C4-2B (cell line): ENCODE measurements around the gene SMPD3.
A peak's percentile ranks its signal among the peaks of the same experiment; 100 is the strongest.

Source experiments
- ZFX ChIP-seq: fragments of 450-650 bp; IDR thresholded peaks from 2 replicates; pipeline ENCODE4 v1.6.1; 2017
- TF ChIP-seq, protein P1 (sequence below): fragments of 450-650 bp; conservative IDR thresholded peaks from 2 replicates; pipeline ENCODE4 v1.5.1; 2017; ENCODE audit warnings: mild to moderate bottlenecking

- TF ChIP-seq, protein P1, sequence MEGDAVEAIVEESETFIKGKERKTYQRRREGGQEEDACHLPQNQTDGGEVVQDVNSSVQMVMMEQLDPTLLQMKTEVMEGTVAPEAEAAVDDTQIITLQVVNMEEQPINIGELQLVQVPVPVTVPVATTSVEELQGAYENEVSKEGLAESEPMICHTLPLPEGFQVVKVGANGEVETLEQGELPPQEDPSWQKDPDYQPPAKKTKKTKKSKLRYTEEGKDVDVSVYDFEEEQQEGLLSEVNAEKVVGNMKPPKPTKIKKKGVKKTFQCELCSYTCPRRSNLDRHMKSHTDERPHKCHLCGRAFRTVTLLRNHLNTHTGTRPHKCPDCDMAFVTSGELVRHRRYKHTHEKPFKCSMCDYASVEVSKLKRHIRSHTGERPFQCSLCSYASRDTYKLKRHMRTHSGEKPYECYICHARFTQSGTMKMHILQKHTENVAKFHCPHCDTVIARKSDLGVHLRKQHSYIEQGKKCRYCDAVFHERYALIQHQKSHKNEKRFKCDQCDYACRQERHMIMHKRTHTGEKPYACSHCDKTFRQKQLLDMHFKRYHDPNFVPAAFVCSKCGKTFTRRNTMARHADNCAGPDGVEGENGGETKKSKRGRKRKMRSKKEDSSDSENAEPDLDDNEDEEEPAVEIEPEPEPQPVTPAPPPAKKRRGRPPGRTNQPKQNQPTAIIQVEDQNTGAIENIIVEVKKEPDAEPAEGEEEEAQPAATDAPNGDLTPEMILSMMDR = peak; percentile 63
- no peak for TF ChIP-seq ZFX
Measured at GRCh38 chr16:68367030-68367429, 81.3 kb downstream of the SMPD3 start.
